Kidney (tissue), 14 donors: ENCODE measurements around the gene FYB2. TPM values are rescaled to one million over a fixed set of nuclear protein-coding genes. Genes with fewer than 3 reads are reported as not detected.
A peak's percentile ranks its signal among the peaks of the same experiment; 100 is the strongest.

Source experiments
- DNase-seq, 5 donors: peaks; one replicate each; pipeline ENCODE4 v3.0.0-alpha.2; 2013 to 2020
- FAIRE-seq: peaks from 2 replicates; lab custom pipeline; 2012; peaks lifted over from hg19 to GRCh38; lab: Jason Lieb, UNC
- H3K27ac ChIP-seq, 2 donors: one replicate each; pipeline ENCODE4 v1.7.0; 2013; ENCODE audit warnings: low read depth in 2 of 2, low read length in 2 of 2, inconsistent platforms in 1 of 2
- H3K27me3 ChIP-seq: one replicate; pipeline ENCODE4 v1.7.1; 2013; ENCODE audit warnings: low read length, inconsistent platforms; ENCODE audit not compliant: control insufficient read depth, insufficient read depth
- H3K36me3 ChIP-seq, 3 donors: one replicate each; pipeline versions ENCODE4 v1.7.0 to v1.7.1; 2013; ENCODE audit warnings: low read length in 3 of 3, control low read depth in 1 of 3, inconsistent platforms in 1 of 3; ENCODE audit not compliant: insufficient read depth in 3 of 3, control insufficient read depth in 2 of 3
- H3K4me1 ChIP-seq, 3 donors: one replicate each; pipeline versions ENCODE4 v1.7.0 to v1.7.1; 2013; ENCODE audit warnings: low read length in 3 of 3, inconsistent platforms in 1 of 3, low read depth in 1 of 3; ENCODE audit not compliant: control insufficient read depth in 2 of 3, insufficient read depth in 2 of 3
- H3K4me3 ChIP-seq, 3 donors: one replicate each; pipeline versions ENCODE4 v1.7.0 to v1.8.1; 2013; ENCODE audit warnings: low read length in 3 of 3, control low read depth in 1 of 3, inconsistent platforms in 1 of 3
- H3K9ac ChIP-seq, 3 donors: one replicate each; pipeline versions ENCODE4 v1.7.0 to v1.7.1; 2013; ENCODE audit warnings: low read length in 3 of 3, control low read depth in 1 of 3, inconsistent platforms in 1 of 3
- H3K9me3 ChIP-seq, 3 donors: one replicate each; pipeline versions ENCODE4 v1.7.0 to v1.7.1; 2013; ENCODE audit warnings: low read length in 3 of 3, control low read depth in 1 of 3, inconsistent platforms in 1 of 3; ENCODE audit not compliant: control insufficient read depth in 2 of 3, insufficient read depth in 1 of 3
- intact Hi-C: fragments of 100-400 bp; cut with DNase I; formaldehyde crosslinking; loops from one replicate; pipeline ENCODE4 v1.11.1; 2022
- polyA plus RNA-seq: library from polyadenylated mRNA; stranded (reverse); fragments of 350-450 nt; fragmentation: Illumina TruSeq; extraction: RNeasy Lipid Tissue Mini Kit (QIAGEN cat#74804); gene quantifications from one replicate; pipeline ENCODE4 v1.2.3, GENCODE V29; 2014; ENCODE audit warnings: low read depth, low replicate concordance; ENCODE audit not compliant: insufficient read depth
- total RNA-seq: library from RNA; stranded (reverse); fragmentation: NEBNext Ultra II Directional; extraction: Animal tissue kit (Norgen Biotek cat#: 25700); gene quantifications from one replicate; pipeline ENCODE4 v1.2.1, GENCODE V29; 2021
- TF ChIP-seq, protein P1 (sequence below): IDR thresholded peaks from 3 replicates; pipeline ENCODE4 v1.5.1; 2012; ENCODE audit warnings: mild to moderate bottlenecking, moderate library complexity, borderline replicate concordance; ENCODE audit not compliant: insufficient read depth; ENCODE audit errors: extremely low read depth
- donor health status: control.
- donor health status: control.
- donor health status: control.
- donor health status: control.
- donor health status: control.
- donor health status: DM: yes; HTN: yes; CAD: no.
- donor health status: Normal renal cell carcinoma (clear cell type).

FYB2 gene
- total and polyA plus RNA-seq, 2 donors from 2014 or later: 5.5 to 7.9 TPM

DNA sequence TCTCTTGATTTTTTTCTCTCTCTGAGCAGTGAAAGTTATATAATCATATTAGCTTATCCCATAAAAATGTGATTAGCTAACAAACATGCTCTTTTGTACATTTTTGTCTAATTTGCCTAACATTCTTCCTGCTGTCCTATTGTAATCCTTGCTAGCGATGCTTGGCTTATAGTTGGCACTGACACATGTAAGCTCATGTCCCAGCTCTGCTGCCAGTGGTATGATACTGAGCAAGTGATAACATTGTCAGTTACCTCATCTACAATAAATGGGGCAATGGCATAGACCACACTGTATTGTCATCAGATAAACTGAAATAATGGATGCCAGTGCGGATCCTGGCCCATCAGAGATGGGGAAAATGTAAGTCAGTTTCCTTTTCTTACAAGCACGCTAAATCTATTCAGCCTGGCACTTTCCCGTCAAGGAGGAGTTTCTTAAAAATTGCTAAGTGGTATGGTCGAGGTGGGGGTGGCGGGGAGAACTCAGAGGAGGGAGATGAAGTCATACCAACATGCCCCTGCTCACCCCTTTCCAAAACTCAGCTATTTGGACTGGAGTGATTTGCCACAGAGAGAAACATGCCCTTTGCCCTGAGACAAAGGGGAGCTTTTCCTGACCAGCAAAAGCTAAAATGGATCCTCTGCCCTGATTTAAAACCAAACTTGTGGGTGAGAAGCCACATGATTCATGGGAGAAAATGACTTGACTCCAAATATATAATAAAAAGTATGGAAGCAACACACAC lies 1.3 kb downstream of the FYB2 start:
- Histone ChIP-seq H3K36me3 (no peaks in the 10 kb centered on the region), H3K4me1 (peaks cover 0 to 13% (median 0%) of the 10 kb centered on the region in 3 donors), H3K9ac (no peak overlapping the region), H3K4me3 (peak overlapping the region in 1 of 3 donors; percentile 13), H3K9me3 (no peaks in the 10 kb centered on the region), H3K27me3 (no peaks in the 10 kb centered on the region), H3K27ac (peak overlapping the region; percentile 80 to 90)
- intact Hi-C loops: no loop called here
- FAIRE-seq: no peak
- TF ChIP-seq, protein P1, sequence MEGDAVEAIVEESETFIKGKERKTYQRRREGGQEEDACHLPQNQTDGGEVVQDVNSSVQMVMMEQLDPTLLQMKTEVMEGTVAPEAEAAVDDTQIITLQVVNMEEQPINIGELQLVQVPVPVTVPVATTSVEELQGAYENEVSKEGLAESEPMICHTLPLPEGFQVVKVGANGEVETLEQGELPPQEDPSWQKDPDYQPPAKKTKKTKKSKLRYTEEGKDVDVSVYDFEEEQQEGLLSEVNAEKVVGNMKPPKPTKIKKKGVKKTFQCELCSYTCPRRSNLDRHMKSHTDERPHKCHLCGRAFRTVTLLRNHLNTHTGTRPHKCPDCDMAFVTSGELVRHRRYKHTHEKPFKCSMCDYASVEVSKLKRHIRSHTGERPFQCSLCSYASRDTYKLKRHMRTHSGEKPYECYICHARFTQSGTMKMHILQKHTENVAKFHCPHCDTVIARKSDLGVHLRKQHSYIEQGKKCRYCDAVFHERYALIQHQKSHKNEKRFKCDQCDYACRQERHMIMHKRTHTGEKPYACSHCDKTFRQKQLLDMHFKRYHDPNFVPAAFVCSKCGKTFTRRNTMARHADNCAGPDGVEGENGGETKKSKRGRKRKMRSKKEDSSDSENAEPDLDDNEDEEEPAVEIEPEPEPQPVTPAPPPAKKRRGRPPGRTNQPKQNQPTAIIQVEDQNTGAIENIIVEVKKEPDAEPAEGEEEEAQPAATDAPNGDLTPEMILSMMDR: no peak
- no peak for DNase-seq

DNA sequence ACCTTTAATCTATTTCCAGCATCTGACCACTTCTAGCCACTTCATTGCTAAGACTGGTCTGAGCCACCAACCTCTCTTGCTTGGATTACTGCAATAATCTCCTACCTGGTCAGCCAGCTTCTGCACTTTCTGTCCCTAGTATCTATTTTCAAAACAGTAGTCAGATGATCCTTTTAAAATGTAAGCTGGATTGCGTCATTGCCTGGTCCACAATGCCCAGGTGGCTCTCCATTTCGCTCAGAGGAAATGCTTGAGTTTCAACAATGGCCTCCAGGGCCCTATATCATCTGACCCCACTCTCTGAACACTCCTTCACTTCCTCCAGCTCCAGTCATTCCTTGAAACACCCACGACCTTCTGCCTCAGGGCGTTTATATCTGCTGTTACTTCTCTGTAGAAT lies 2.3 kb downstream of the FYB2 start:
- Histone ChIP-seq H3K36me3 (no peaks in the 10 kb centered on the region), H3K9ac (no peak overlapping the region), H3K27ac (peak overlapping the region; percentile 8 to 49), H3K27me3 (no peaks in the 10 kb centered on the region), H3K4me3 (no peak overlapping the region), H3K9me3 (no peaks in the 10 kb centered on the region), H3K4me1 (peaks cover 0 to 13% (median 0%) of the 10 kb centered on the region in 3 donors)
- TF ChIP-seq, protein P1: no peak
- DNase-seq: no peak
- FAIRE-seq: no peak
- intact Hi-C loops: no loop called here

DNA sequence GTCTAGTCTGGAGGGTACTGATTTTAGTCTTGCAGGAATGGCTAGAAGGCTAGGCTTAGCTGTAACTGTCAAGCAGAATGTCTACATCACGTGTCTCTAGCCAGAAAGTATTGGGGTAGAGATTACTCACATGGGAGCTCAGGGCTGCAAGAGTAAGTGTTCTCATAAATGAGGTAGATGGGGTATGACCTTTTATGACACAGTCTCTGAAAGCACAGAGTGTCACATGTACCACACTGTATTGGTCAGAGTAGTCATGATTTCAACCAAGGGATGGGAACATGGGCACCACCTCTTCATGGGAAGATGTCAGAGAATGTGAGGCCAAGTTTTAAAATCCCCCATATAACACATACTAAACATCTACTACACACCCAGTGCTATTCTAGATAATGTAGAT lies 2.9 kb downstream of the FYB2 start:
- H3K9ac ChIP-seq: no peak overlapping the region
- no peaks in the 10 kb centered on the region for H3K9me3 ChIP-seq
- FAIRE-seq: no peak

More for the DNA sequence above, 2.9 kb downstream of the FYB2 start:
- Histone ChIP-seq H3K4me1 (peaks cover 0 to 13% (median 0%) of the 10 kb centered on the region in 3 donors), H3K36me3 (no peaks in the 10 kb centered on the region), H3K27ac (peak overlapping the region in 1 of 2 donors; percentile 8), H3K4me3 (no peak overlapping the region), H3K27me3 (no peaks in the 10 kb centered on the region)
- TF ChIP-seq, protein P1: no peak
- intact Hi-C loops: no loop called here
- DNase-seq: no peak
